A549 (cell line): Measurements from ENCODE around the gene EXTL1. TPM values are rescaled to one million over a fixed set of nuclear protein-coding genes. Genes with fewer than 3 reads are reported as not detected.

ENCODE experiments used
- ATAC-seq, 2 experiments: fragments of 200-7000 bp in 1 of 2; fragments of >200 bp in 1 of 2; cut with Nextera tagmentation in 1 of 2; cut with Tn5 transposase in 1 of 2; 3 replicates each; pipeline versions ENCODE4 v1.8.0 to v1.9.1; 2018 to 2020; ENCODE audit warnings: mild to moderate bottlenecking in 1 of 2, moderate library complexity in 1 of 2
- CTCF ChIA-PET: fragments of 300-600 bp; sonication (Branson Sonifier 250); formaldehyde crosslinking; extraction: SDS; loops from one replicate; lab custom pipeline; 2021; ENCODE audit warnings: antibody characterized with exemption, inconsistent platforms; lab: Yijun Ruan, JAX
- POLR2A ChIA-PET: fragments of 350-600 bp; formaldehyde crosslinking; extraction: SDS; loops from one replicate; lab custom pipeline; 2021; ENCODE audit warnings: antibody characterized with exemption, inconsistent platforms; lab: Yijun Ruan, JAX
- DNase-seq, 2 experiments: peaks; one replicate each; pipeline versions ENCODE4 v3.0.0 to v3.0.0-alpha.2; 2011 to 2016; ENCODE audit warnings: low read depth in 1 of 2, low spot score in 1 of 2
- FAIRE-seq: peaks from 2 replicates; lab custom pipeline; 2011; peaks lifted over from hg19 to GRCh38; lab: Jason Lieb, UNC
- H3K27ac ChIP-seq, 2 experiments: fragments of >200 bp; sonication (Bioruptor Twin); formaldehyde crosslinking; 3 replicates each; pipeline ENCODE4 v1.5.1; 2016 to 2017
- H3K4me1 ChIP-seq: fragments of >200 bp; sonication (Bioruptor Twin); formaldehyde crosslinking; 3 replicates; pipeline ENCODE4 v1.6.1; 2016
- H3K4me2 ChIP-seq: fragments of >200 bp; sonication (Bioruptor Twin); formaldehyde crosslinking; 3 replicates; pipeline ENCODE4 v1.6.1; 2016
- H3K4me3 ChIP-seq: fragments of >200 bp; sonication (Bioruptor Twin); formaldehyde crosslinking; 3 replicates; pipeline ENCODE4 v1.5.1; 2016
- H3K9me3 ChIP-seq: fragments of >200 bp; sonication (Bioruptor Twin); formaldehyde crosslinking; 3 replicates; pipeline ENCODE4 v1.6.1; 2016
- ATOH8 ChIP-seq: fragments of 250-450 bp; sonication (Bioruptor Pico); IDR thresholded peaks from 2 replicates; pipeline ENCODE4 v1.5.0; 2020; ENCODE audit warnings: low read depth, mild to moderate bottlenecking, moderate library complexity
- BCL3 ChIP-seq: fragments of >200 bp; sonication (Bioruptor Twin); formaldehyde crosslinking; IDR thresholded peaks from 3 replicates; pipeline ENCODE4 v1.6.1; 2016
- CBX8 ChIP-seq: fragments of 200-600 bp; sonication (generic); IDR thresholded peaks from 2 replicates; pipeline ENCODE4 v1.6.1; 2016
- CEBPB ChIP-seq, 2 experiments: fragments of >200 bp in 1 of 2; sonication (Bioruptor Twin) in 1 of 2; formaldehyde crosslinking in 1 of 2; IDR thresholded peaks; 2 replicates each; pipeline ENCODE4 v1.6.1; 2012 to 2016
- CHD2 ChIP-seq: fragments of 150-350 bp; IDR thresholded peaks from 2 replicates; pipeline ENCODE4 v1.6.1; 2014; ENCODE audit warnings: low read length; ENCODE audit not compliant: partially characterized antibody
- CHD4 ChIP-seq: fragments of 200-600 bp; sonication (generic); IDR thresholded peaks from 2 replicates; pipeline ENCODE4 v1.6.1; 2016; ENCODE audit warnings: antibody characterized with exemption, mild to moderate bottlenecking, borderline replicate concordance
- CTCF ChIP-seq: fragments of >200 bp; sonication (Bioruptor Twin); formaldehyde crosslinking; IDR thresholded peaks from 3 replicates; pipeline ENCODE4 v1.5.1; 2016
- FOXS1 ChIP-seq: fragments of 250-450 bp; sonication (Bioruptor Pico); IDR thresholded peaks from 2 replicates; pipeline ENCODE4 v1.5.0; 2020; ENCODE audit warnings: mild to moderate bottlenecking, moderate library complexity
- HOXA7 ChIP-seq: fragments of 250-450 bp; sonication (Bioruptor Pico); IDR thresholded peaks from 2 replicates; pipeline ENCODE4 v1.5.0; 2020; ENCODE audit warnings: mild to moderate bottlenecking, moderate library complexity
- HOXB13 ChIP-seq: fragments of 250-450 bp; sonication (Bioruptor Pico); IDR thresholded peaks from 2 replicates; pipeline ENCODE4 v1.5.0; 2020; ENCODE audit warnings: low read depth, mild to moderate bottlenecking, moderate library complexity
- JUNB ChIP-seq: fragments of >200 bp; sonication (Bioruptor Twin); formaldehyde crosslinking; IDR thresholded peaks from 2 replicates; pipeline ENCODE4 v1.6.1; 2016
- MAZ ChIP-seq: fragments of 150-350 bp; IDR thresholded peaks from 2 replicates; pipeline ENCODE4 v1.6.1; 2014; ENCODE audit warnings: antibody characterized with exemption, low read depth, low read length, borderline replicate concordance
- PBX3 ChIP-seq: IDR thresholded peaks from 2 replicates; pipeline ENCODE4 v1.6.1; 2012
- POLR2A ChIP-seq: IDR thresholded peaks from 2 replicates; pipeline ENCODE4 v1.6.1; 2012; ENCODE audit warnings: mild to moderate bottlenecking, low read length
- POLR2AphosphoS2 ChIP-seq: conservative IDR thresholded peaks from 2 replicates; pipeline ENCODE4 v1.6.1; 2012; ENCODE audit warnings: low read length, improper control_type of control experiment, inconsistent platforms
- RAD21 ChIP-seq, 2 experiments: fragments of >200 bp in 1 of 2; sonication (Bioruptor Twin) in 1 of 2; formaldehyde crosslinking in 1 of 2; IDR thresholded peaks in 1 of 2; conservative IDR thresholded peaks in 1 of 2; 2 replicates in 1 of 2; 3 replicates in 1 of 2; pipeline ENCODE4 v1.6.1; 2012 to 2018; ENCODE audit warnings: inconsistent platforms in 1 of 2
- RARB ChIP-seq: fragments of 250-450 bp; sonication (Bioruptor Pico); IDR thresholded peaks from 2 replicates; pipeline ENCODE4 v1.8.0; 2021; ENCODE audit warnings: mild to moderate bottlenecking, moderate library complexity
- TP53 ChIP-seq: fragments of 250-450 bp; sonication (Bioruptor Pico); IDR thresholded peaks from 2 replicates; pipeline ENCODE4 v1.5.0; 2021; ENCODE audit warnings: mild to moderate bottlenecking, moderate library complexity
- ZC3H11A ChIP-seq: fragments of 450-650 bp; IDR thresholded peaks from 2 replicates; pipeline ENCODE4 v1.6.1; 2014; ENCODE audit warnings: antibody characterized with exemption, mild to moderate bottlenecking
- ZFP36 ChIP-seq: fragments of 450-650 bp; IDR thresholded peaks from 2 replicates; pipeline ENCODE4 v1.6.1; 2014; ENCODE audit warnings: borderline replicate concordance; ENCODE audit not compliant: partially characterized antibody
- ZNF302 ChIP-seq: fragments of 250-450 bp; sonication (Bioruptor Pico); IDR thresholded peaks from 2 replicates; pipeline ENCODE4 v1.9.0; 2021; ENCODE audit warnings: inconsistent platforms, mild to moderate bottlenecking, moderate library complexity
- ZSCAN20 ChIP-seq: fragments of 250-450 bp; sonication (Bioruptor Pico); IDR thresholded peaks from 2 replicates; pipeline ENCODE4 v1.8.0; 2022; ENCODE audit warnings: mild to moderate bottlenecking, moderate library complexity
- WGBS: methylation state at CpG from one replicate; pipeline ENCODE4 v1.1.6; 2017; ENCODE audit errors: missing lambda C conversion rate; 5-methylcytosine and 5-hydroxymethylcytosine counted together
- polyA plus RNA-seq, 4 experiments: library from polyadenylated mRNA; depleted of rRNA in 3 of 4; stranded (reverse); fragments of >200 nt; fragmentation: RNase III in 1 of 4; extraction: RNeasy Plus Mini Kit Qiagen cat#74134 plus additional on column Dnase treatment in 1 of 4; gene quantifications; 2 replicates in 3 of 4; 3 replicates in 1 of 4; pipeline ENCODE4 v1.2.3, GENCODE V29; 2011 to 2017

Gene EXTL1
- polyA plus RNA-seq, 2 of the 4 experiments (the other 2 are of a cell fraction): 0.03 to 0.04 TPM

- no peak for TF ChIP-seq JUNB
- no peak for TF ChIP-seq HOXA7 (CRISPR knock-in tag)
- TF ChIP-seq HOXB13: no peak
- TF ChIP-seq POLR2AphosphoS2: no peak
- TF ChIP-seq CBX8: no peak
- TF ChIP-seq POLR2A: no peak
- no peak for TF ChIP-seq CTCF
- no peak for TF ChIP-seq MAZ
- TF ChIP-seq TP53 (CRISPR knock-in tag): no peak
- TF ChIP-seq PBX3: no peak
- no peak for TF ChIP-seq RARB
- TF ChIP-seq BCL3: no peak
- no peak for TF ChIP-seq ZSCAN20 (CRISPR knock-in tag)
- no peak for TF ChIP-seq ZFP36
- no peak for TF ChIP-seq ZC3H11A
- CTCF ChIA-PET: interaction anchor here (2.0 kb wide), 2 partner anchors 8 to 30 kb away, joined by 5 to 11 read pairs; partner anchors contain the start of gene PAFAH2
- ATAC-seq: peak in 1 of 2 experiments; percentile 29; a peak in 3 of 6 replicates
- H3K27ac ChIP-seq: no peak overlapping the region
- DNase-seq: no peak
- POLR2A ChIA-PET: interaction anchor here (0.6 kb wide), 1 partner anchor 181 kb away, joined by 3 read pairs; no protein-coding TSS in a partner anchor
- no peak for FAIRE-seq
- H3K4me1 ChIP-seq: no peaks in the 10 kb centered on the region
- no peaks in the 10 kb centered on the region for H3K9me3 ChIP-seq
- H3K4me2 ChIP-seq: no peak overlapping the region
- 0% methylated on average over 2 of the region's 3 CpGs for WGBS
- H3K4me3 ChIP-seq: no peak overlapping the region
These were observed 6.3 kb downstream of the EXTL1 start for GRCh38 chr1:26027716-26028489.

GRCh38 chr1:26028490-26028980, 7.0 kb downstream of the EXTL1 start:
- no peak for FAIRE-seq
- POLR2A ChIA-PET: no interaction called here
- H3K4me2 ChIP-seq: no peak overlapping the region
- no peak overlapping the region for H3K4me3 ChIP-seq
- no peaks in the 10 kb centered on the region for H3K4me1 ChIP-seq
- no peak for DNase-seq
- H3K9me3 ChIP-seq: no peaks in the 10 kb centered on the region
- CTCF ChIA-PET: no interaction called here
- H3K27ac ChIP-seq: no peak overlapping the region
- 86% methylated on average over 5 of the region's 8 CpGs for WGBS
- ATAC-seq: no peak
- TF ChIP-seq CHD2: no peak

GRCh38 chr1:26029054-26029863, 7.7 kb downstream of the EXTL1 start:
- Histone ChIP-seq H3K4me2 (no peak overlapping the region), H3K4me3 (no peak overlapping the region), H3K27ac (no peak overlapping the region), H3K4me1 (no peaks in the 10 kb centered on the region), H3K9me3 (no peaks in the 10 kb centered on the region)
- 88% methylated on average over 6 of the region's 15 CpGs for WGBS
- TF ChIP-seq RAD21 (conservative IDR thresholded peaks at IDR 0.05 in 1 of 2, IDR thresholded peaks at IDR 0.05 in 1 of 2): no peak
- TF ChIP-seq BCL3: no peak
- TF ChIP-seq ATOH8 (CRISPR knock-in tag): no peak
- TF ChIP-seq PBX3: no peak
- no peak for TF ChIP-seq CEBPB (IDR thresholded peaks at IDR 0.05)
- TF ChIP-seq ZNF302: no peak
- no peak for TF ChIP-seq CHD4
- TF ChIP-seq FOXS1 (CRISPR knock-in tag): no peak
- no peak for TF ChIP-seq HOXB13
- ATAC-seq (peak in 1 of 2 experiments; percentile 15; a peak in 2 of 6 replicates), DNase-seq (no peak), FAIRE-seq (no peak)
- CTCF ChIA-PET: interaction anchor here (1.1 to 1.2 kb wide), 3 partner anchors 25 to 140 kb away, joined by 3 to 4 read pairs (median 4); partner anchors contain the start of gene ZNF593
- POLR2A ChIA-PET: no interaction called here
